Measurements from ENCODE around the gene DIO1.

DIO1 gene

GRCh38 chr1:53936430-53936829 lies 42.4 kb downstream of the DIO1 start:
- FAIRE-seq = no peak
- DNase-seq (ENCODE audit: extremely low spot score, insufficient read length, low read depth) = no peak

- DNase-seq (ENCODE audit: extremely low spot score, insufficient read length, low read depth) (no peak), FAIRE-seq (no peak)
Measured at GRCh38 chr1:53938136-53938830, 44.3 kb downstream of the DIO1 start.

GRCh38 chr1:53942127-53942957 lies 48.4 kb downstream of the DIO1 start:
- DNase-seq (ENCODE audit: extremely low spot score, insufficient read length, low read depth) (no peak), FAIRE-seq (no peak)

GRCh38 chr1:53943090-53943489 lies 49.1 kb downstream of the DIO1 start:
- DNase-seq (ENCODE audit: extremely low spot score, insufficient read length, low read depth) = no peak
- no peak for FAIRE-seq

GRCh38 chr1:53943490-53944043 lies 49.6 kb downstream of the DIO1 start:
- DNase-seq (ENCODE audit: extremely low spot score, insufficient read length, low read depth) (no peak), FAIRE-seq (no peak)

GRCh38 chr1:53944469-53945182 lies 50.6 kb downstream of the DIO1 start:
- FAIRE-seq (peak; percentile 33), DNase-seq (ENCODE audit: extremely low spot score, insufficient read length, low read depth) (no peak)

GRCh38 chr1:53945183-53945432 lies 51.1 kb downstream of the DIO1 start:
- DNase-seq (ENCODE audit: extremely low spot score, insufficient read length, low read depth) (no peak), FAIRE-seq (no peak)

- FAIRE-seq = peak; percentile 83
- DNase-seq (ENCODE audit: extremely low spot score, insufficient read length, low read depth) = peak; percentile 88
Measured at GRCh38 chr1:53945433-53946251, 51.7 kb downstream of the DIO1 start, which contains the start of gene IFT25. Gene IFT25, minus strand, starts transcription at chr1:53945699. Its CDS starts 5,617 bp downstream, at chr1:53940082.

- FAIRE-seq = no peak
- peak; percentile 90 for DNase-seq (ENCODE audit: extremely low spot score, insufficient read length, low read depth)
Measured at GRCh38 chr1:53946252-53947171, 52.5 kb downstream of the DIO1 start, which contains the start of gene LRRC42. Gene LRRC42, plus strand, starts transcription at chr1:53946350. Its CDS starts 5,650 bp downstream, at chr1:53952000.

- FAIRE-seq (no peak), DNase-seq (ENCODE audit: extremely low spot score, insufficient read length, low read depth) (no peak)
Measured at GRCh38 chr1:53947172-53947907, 53.4 kb downstream of the DIO1 start.

- DNase-seq (ENCODE audit: extremely low spot score, insufficient read length, low read depth) (no peak), FAIRE-seq (no peak)
Measured at GRCh38 chr1:53948291-53948690, 54.3 kb downstream of the DIO1 start.

GRCh38 chr1:53949023-53949990 lies 55.3 kb downstream of the DIO1 start:
- FAIRE-seq = no peak
- no peak for DNase-seq (ENCODE audit: extremely low spot score, insufficient read length, low read depth)

GRCh38 chr1:53951697-53952096 lies 57.7 kb downstream of the DIO1 start:
- DNase-seq (ENCODE audit: extremely low spot score, insufficient read length, low read depth) (no peak), FAIRE-seq (no peak)

GRCh38 chr1:53954128-53954527 lies 60.1 kb downstream of the DIO1 start:
- no peak for FAIRE-seq
- no peak for DNase-seq (ENCODE audit: extremely low spot score, insufficient read length, low read depth)

- no peak for DNase-seq (ENCODE audit: extremely low spot score, insufficient read length, low read depth)
- FAIRE-seq = no peak
Measured at GRCh38 chr1:53956308-53957168, 62.6 kb downstream of the DIO1 start.

- FAIRE-seq (no peak), DNase-seq (ENCODE audit: extremely low spot score, insufficient read length, low read depth) (no peak)
Measured at GRCh38 chr1:53957194-53957818, 63.3 kb downstream of the DIO1 start.

Measured in GM18507 (cell line).